Right ventricle myocardium inferior (tissue), 1 donor: ENCODE measurements around the gene RNF123. TPM values are rescaled to one million over a fixed set of nuclear protein-coding genes. Genes with fewer than 3 reads are reported as not detected.

Experiments
- ATAC-seq: fragments of 200-7000 bp; cut with Tn5 transposase; one replicate; pipeline ENCODE4 v1.9.1; 2020; ENCODE audit warnings: mild to moderate bottlenecking, moderate library complexity
- DNase-seq: peaks from one replicate; pipeline ENCODE4 v3.0.0; 2021; ENCODE audit errors: missing footprints
- intact Hi-C: fragments of 100-400 bp; cut with DNase I; formaldehyde crosslinking; loops from one replicate; pipeline ENCODE4 v1.11.0; 2022
- total RNA-seq: library from RNA; stranded (reverse); fragmentation: NEBNext Ultra II Directional; extraction: Animal tissue kit (Norgen Biotek cat#: 25700); gene quantifications from one replicate; pipeline ENCODE4 v1.2.1, GENCODE V29; 2021
- donor health status: DM: no; HTN: yes; CAD: no; lungs with severe emphysema.

RNF123 gene
- total RNA-seq, 1 donor from 2014 or later = 46.1 TPM

DNA sequence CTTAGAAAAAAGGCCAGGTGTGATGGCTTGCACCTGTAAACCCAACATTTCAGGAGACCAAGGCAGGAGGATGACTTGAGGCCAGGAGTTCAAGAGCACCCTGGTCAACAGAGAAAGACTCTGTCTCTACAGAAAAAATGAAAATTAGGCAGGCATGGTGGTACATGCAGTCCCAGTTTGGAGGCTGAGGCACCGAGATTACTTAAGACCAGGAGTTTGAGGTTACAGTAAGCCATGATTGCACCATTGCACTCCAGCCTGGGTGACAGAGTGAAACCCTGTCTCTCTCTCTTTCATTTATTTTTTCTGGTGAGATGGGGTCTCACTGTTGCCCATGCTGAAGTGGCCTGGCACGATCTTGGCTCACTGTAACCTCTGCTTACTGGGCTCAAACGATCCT is 72.3 kb downstream of the RNF123 start:
- ATAC-seq (no peak), DNase-seq (no peak)
- intact Hi-C loops = no loop called here

DNA sequence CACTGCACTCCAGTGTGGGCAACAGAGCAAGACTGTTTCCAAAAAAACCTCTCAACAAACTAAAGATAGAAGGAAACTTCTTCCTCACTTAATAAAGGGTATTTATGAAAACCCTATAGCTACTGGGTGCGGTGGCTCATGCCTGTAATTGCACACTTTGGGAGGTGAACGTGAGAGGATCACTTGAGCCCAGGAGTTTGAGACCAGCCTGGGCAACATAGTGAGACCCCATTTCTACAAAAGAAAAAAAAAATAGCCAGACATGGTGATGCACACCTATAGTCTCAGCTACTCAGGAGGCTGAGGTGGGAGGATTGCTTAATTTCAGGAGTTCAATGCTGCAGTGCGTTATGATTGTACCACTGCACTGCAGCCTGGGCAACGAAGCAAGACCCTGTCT is 74.6 kb downstream of the RNF123 start:
- ATAC-seq (no peak), DNase-seq (no peak)
- intact Hi-C loops = no loop called here

GRCh38 chr3:49769286-49769915 is 80.0 kb downstream of the RNF123 start:
- ATAC-seq (no peak), DNase-seq (no peak)
- intact Hi-C loops = no loop called here

GRCh38 chr3:49769926-49770325 is 80.6 kb downstream of the RNF123 start:
- intact Hi-C loops = no loop called here
- DNase-seq (no peak), ATAC-seq (no peak)

Other genes with a start within 250 kb of the RNF123 start
- gene DAG1, start 219.3 kb upstream of the RNF123 start, total RNA-seq = 129 TPM
- 0.27 TPM for gene BSN, start 135.1 kb upstream of the RNF123 start, total RNA-seq
- gene APEH, start 15.2 kb upstream of the RNF123 start, total RNA-seq = 99.5 TPM
- gene MST1, start 83 bp upstream of the RNF123 start, total RNA-seq = 4.6 TPM
- gene AMIGO3, start 30.1 kb downstream of the RNF123 start, total RNA-seq = not detected
- 18.1 TPM for gene GMPPB, start 34.4 kb downstream of the RNF123 start, total RNA-seq
- gene IP6K1, start 97.0 kb downstream of the RNF123 start, total RNA-seq = 19.0 TPM
- not detected for gene CDHR4, start 110.3 kb downstream of the RNF123 start, total RNA-seq
- 3.1 TPM for gene INKA1, start 113.7 kb downstream of the RNF123 start, total RNA-seq
- 23.1 TPM for gene UBA7, start 124.4 kb downstream of the RNF123 start, total RNA-seq
- 2.5 TPM for gene TRAIP, start 167.0 kb downstream of the RNF123 start, total RNA-seq
- gene CAMKV, start 180.3 kb downstream of the RNF123 start, total RNA-seq = not detected
- 1.2 TPM for gene MST1R, start 214.3 kb downstream of the RNF123 start, total RNA-seq
- gene MON1A, start 240.3 kb downstream of the RNF123 start, total RNA-seq = 7.7 TPM